ENCODE results near the gene PUS7L. TPM values are rescaled to one million over a fixed set of nuclear protein-coding genes. Genes with fewer than 3 reads are reported as not detected.

The PUS7L gene
- total RNA-seq, 1 experiment from 2014 or later = 14.4 TPM

DNA sequence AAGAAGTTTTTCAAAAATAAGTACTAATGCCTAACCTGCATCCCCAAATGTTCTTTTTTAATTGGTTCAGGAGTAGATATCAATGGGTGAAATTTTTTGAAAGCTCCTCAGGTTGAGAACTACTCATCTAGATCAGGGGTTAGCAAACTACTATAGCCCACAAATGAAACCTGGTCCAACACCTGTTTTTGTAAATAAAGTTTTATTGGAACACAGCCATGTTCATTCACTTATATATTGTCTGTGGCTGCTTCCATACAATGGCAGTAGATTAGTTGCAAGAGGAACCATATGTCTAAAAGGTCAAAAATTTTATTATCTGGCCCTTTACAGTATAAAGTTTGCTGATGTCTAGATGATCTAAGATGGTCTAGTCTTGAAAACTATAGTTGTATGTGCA is 13.8 kb downstream of the PUS7L start:
- Mint-ChIP-seq H3K27me3 (ENCODE audit: low read depth) (no peaks in the 10 kb centered on the region), H3K4me1 (no peaks in the 10 kb centered on the region), H3K4me3 (no peak overlapping the region), H3K36me3 (ENCODE audit: insufficient read depth in 1 of 3, low read depth in 3 of 3) (peaks cover 2 to 16% (median 12%) of the 10 kb centered on the region in 3 experiments; a peak in 4 of 7 replicates), H3K27ac (no peak overlapping the region), H3K9me3 (peaks cover 0 to 2% of the 10 kb centered on the region in 2 experiments; a peak in 1 of 5 replicates)
- Histone ChIP-seq H3K4me2 (ENCODE audit: insufficient read depth, insufficient read length, low read length) (no peak overlapping the region), H3K9me3 (ENCODE audit: control insufficient read depth, low read depth, low read length) (no peaks in the 10 kb centered on the region), H2BK5ac (ENCODE audit: insufficient read length, low read length) (no peak overlapping the region), H2BK20ac (ENCODE audit: low read depth, low read length, poor library complexity, severe bottlenecking) (no peak overlapping the region), H2BK120ac (ENCODE audit: low read depth, low read length, poor library complexity, severe bottlenecking) (no peak overlapping the region), H3K56ac (ENCODE audit: insufficient read length, low read depth, low read length) (no peak overlapping the region), H2BK12ac (ENCODE audit: insufficient read length, low read depth, low read length) (no peak overlapping the region), H4K20me1 (ENCODE audit: control insufficient read depth, insufficient read depth, insufficient read length) (no peaks in the 10 kb centered on the region), H2BK15ac (ENCODE audit: low read depth, low read length) (no peak overlapping the region), H2AK5ac (ENCODE audit: insufficient read length, low read length) (no peak overlapping the region), H3K14ac (ENCODE audit: insufficient read depth, low read length) (no peak overlapping the region), H3K23ac (ENCODE audit: insufficient read length, low read depth, low read length) (no peak overlapping the region), H3T11ph (ENCODE audit: low read length) (no peak overlapping the region), H3K79me2 (ENCODE audit: insufficient read depth, low read length) (no peaks in the 10 kb centered on the region), H3K27ac (ENCODE audit: insufficient read length, low read depth, low read length) (no peak overlapping the region), H3K23me2 (ENCODE audit: insufficient read length, low read depth, low read length, poor library complexity, severe bottlenecking) (no peaks in the 10 kb centered on the region), H3K4me1 (ENCODE audit: insufficient read depth, low read length) (no peaks in the 10 kb centered on the region), H4K8ac (replicated peaks; ENCODE audit: insufficient read length, low read depth, low read length) (no peak overlapping the region), H2AFZ (ENCODE audit: low read length) (no peak overlapping the region), H3K4ac (ENCODE audit: low read depth, low read length) (no peak overlapping the region), H4K5ac (ENCODE audit: insufficient read length, low read depth, low read length) (no peak overlapping the region), H3K79me1 (ENCODE audit: insufficient read depth, low read depth, low read length, poor library complexity, severe bottlenecking) (no peaks in the 10 kb centered on the region), H4K91ac (ENCODE audit: insufficient read length, low read depth, low read length) (no peak overlapping the region), H3K18ac (ENCODE audit: insufficient read length, low read depth, low read length) (no peak overlapping the region), H3K9ac (ENCODE audit: extremely low read depth, insufficient read length, low read length) (no peak overlapping the region), H3K27me3 (ENCODE audit: insufficient read depth, low read length) (no peaks in the 10 kb centered on the region)
- TF ChIP-seq, protein P1, sequence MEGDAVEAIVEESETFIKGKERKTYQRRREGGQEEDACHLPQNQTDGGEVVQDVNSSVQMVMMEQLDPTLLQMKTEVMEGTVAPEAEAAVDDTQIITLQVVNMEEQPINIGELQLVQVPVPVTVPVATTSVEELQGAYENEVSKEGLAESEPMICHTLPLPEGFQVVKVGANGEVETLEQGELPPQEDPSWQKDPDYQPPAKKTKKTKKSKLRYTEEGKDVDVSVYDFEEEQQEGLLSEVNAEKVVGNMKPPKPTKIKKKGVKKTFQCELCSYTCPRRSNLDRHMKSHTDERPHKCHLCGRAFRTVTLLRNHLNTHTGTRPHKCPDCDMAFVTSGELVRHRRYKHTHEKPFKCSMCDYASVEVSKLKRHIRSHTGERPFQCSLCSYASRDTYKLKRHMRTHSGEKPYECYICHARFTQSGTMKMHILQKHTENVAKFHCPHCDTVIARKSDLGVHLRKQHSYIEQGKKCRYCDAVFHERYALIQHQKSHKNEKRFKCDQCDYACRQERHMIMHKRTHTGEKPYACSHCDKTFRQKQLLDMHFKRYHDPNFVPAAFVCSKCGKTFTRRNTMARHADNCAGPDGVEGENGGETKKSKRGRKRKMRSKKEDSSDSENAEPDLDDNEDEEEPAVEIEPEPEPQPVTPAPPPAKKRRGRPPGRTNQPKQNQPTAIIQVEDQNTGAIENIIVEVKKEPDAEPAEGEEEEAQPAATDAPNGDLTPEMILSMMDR (conservative IDR thresholded peaks at IDR 0.05) = no peak
- DNase-seq = no peak

Data from H9 (cell line).